CD8-positive, alpha-beta memory T cell (primary cell): ENCODE measurements around the gene SLC22A1. TPM values are rescaled to one million over a fixed set of nuclear protein-coding genes. Genes with fewer than 3 reads are reported as not detected.

Source experiments
- polyA plus RNA-seq: library from polyadenylated mRNA; unstranded; fragments of 300-500 nt; fragmentation: Illumina TruSeq; gene quantifications from one replicate; pipeline ENCODE4 v1.2.3, GENCODE V29; 2021
- total RNA-seq, 2 experiments: library from RNA; stranded (reverse); gene quantifications; one replicate each; pipeline ENCODE4 v1.2.3, GENCODE V29; 2021

Gene SLC22A1
- total and polyA plus RNA-seq, 3 experiments from 2014 or later, result 0.13 to 0.49 (median 0.22) TPM

Other genes starting within 250 kb of the SLC22A1 start
- gene MAS1, start 230.8 kb upstream of the SLC22A1 start, total RNA-seq, result not detected
- not detected for gene MAS1, start 230.8 kb upstream of the SLC22A1 start, polyA plus RNA-seq
- gene IGF2R, start 152.7 kb upstream of the SLC22A1 start, total RNA-seq, result 10 to 100 TPM; 91.4 to 93.7 TPM
- gene IGF2R, start 152.7 kb upstream of the SLC22A1 start, polyA plus RNA-seq, result 27.5 TPM
- gene SLC22A2, start 137.0 kb downstream of the SLC22A1 start, total RNA-seq, result not detected
- not detected for gene SLC22A2, start 137.0 kb downstream of the SLC22A1 start, polyA plus RNA-seq
- not detected for gene SLC22A3, start 226.6 kb downstream of the SLC22A1 start, total RNA-seq
- not detected for gene SLC22A3, start 226.6 kb downstream of the SLC22A1 start, polyA plus RNA-seq